NCI-H1436 (cell line): ENCODE data around the gene ZAP70.

Experiments
- DNase-seq: peaks from one replicate; lab custom pipeline; 2025; lab: John Stamatoyannopoulos, UW

Gene ZAP70

DNA sequence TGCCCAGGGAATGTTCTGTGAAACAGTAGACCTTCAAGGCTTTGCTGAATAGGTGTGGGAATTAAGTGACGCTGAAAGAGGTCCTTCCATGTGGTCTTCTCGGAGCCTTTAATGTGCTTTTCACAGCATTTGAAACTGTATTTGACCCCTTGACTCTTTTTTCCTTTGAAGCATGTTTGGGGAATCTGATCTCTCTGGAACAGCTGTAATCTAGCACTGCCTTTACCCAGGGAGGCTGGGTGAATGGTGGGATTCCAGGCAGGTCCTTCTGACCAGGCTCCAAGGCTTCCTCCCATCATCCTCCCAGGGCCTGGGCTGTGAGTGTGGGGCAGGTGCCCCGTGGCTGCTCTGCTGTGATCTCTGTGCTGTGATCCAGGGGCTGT is 4.2 kb downstream of the ZAP70 start:
- DNase-seq = no peak

DNA sequence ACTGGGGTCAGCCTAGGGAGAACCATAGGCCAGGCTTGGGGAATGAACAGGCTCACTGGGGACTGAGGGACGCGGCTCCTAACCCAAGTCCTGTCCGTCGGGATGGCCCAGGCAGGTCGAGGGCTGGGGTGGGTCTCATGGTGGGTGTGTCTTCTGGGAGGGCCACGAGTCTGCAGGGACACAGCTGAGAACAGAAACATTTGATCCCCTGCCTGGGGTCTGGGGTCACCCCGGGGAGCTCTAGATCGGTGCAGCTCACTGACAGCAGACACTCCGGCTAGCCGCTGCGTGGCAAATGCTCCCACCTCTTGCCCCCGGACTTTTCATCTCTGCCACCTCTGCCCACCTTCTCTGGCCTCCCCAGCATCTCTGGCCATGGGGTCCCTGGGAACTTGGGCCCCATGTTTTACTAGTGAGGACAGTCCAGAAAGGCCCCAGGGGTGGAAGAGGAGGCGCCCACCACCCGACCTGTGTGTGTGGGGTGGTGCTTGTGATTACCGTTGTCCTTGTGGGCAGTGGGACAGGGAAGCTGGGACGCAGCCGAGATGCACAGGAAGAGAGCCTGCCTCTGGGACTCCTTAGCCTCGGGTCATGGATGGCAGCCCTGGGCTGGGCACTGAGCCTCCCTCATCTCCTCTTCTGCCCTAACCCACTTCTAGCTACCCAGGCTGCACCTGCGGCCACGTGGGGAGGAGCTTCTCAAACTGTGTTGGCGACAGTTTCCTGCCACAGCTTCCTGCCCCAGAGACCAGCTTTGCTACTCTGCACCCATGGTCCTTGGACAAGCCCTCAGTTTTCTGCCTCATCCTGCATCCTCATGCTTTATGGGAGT is 4.9 kb downstream of the ZAP70 start:
- DNase-seq = no peak

DNA sequence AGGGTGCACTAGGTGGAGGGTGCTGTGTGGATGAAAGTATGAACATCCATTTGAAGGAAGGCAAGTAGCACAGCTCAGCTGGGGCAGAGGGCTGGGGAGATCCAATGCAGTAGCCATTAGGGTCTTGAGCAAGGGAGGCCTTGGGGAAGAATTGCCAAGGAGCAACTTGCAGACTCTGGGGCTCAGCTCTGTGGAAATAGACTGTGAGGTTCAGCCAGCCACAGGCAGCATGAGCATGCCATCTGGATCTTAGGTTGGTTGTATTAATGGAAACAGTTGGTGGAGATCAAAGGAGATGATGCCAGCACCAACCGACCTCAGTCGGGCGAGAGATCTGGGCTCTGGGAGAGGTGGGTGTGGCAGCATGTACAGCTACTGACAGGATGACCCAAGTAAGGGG is 5.6 kb downstream of the ZAP70 start:
- no peak for DNase-seq

DNA sequence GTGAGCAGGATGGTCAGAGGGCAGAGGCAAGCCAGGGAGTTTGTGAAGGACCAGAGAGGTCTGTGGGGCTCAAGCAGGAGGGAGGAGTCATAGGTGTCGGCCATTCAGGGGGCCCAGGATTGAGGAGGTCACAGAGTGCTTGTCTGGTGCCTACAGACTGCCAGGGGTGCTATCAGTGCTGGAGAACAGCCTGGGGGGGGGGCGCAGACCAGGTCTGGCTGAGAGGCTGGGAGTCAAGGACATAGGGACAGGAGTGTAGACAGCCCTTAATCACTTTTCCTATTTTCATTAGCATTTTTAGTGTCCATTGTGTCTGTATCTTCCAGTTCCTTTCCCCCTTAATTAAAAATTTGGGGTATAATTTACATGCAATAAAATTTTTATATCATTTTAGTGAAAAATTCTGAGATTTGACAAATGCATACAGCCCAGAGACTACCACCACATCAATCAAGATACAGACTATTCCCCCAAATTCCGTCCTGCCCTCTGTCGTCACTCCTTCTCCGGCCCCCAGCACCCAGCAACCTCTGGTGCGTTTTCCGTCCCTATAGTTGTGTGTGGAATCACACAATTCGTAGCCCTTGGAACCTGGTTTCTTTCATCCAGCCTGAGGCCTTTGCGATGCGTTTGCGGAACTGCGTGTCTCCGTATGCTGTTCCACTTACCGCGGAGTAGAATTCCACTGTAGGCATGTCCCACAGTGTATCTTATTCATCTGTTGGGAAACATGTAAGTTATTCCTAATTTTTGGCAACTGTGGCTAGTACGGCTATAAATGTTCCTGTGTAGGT is 6.2 kb downstream of the ZAP70 start:
- no peak for DNase-seq

DNA sequence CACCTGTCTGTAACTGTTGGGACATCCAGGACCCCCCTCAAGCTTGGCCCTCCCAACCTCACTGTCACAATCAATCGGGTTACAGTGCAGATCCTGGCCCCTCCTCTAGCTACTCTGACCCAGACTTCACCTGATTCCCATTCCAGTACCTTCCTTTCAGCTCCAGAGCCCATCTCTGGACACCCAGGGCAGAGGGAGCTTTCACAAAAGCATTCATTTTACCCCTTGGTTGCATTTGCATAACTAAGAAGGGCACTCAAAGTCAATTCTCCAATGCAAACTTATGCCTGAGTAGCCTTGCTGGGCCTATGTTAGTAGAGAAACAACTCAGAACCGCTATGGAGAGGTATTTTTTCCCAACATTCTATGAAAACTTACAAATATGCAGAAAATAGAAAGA is 7.4 kb downstream of the ZAP70 start:
- DNase-seq = no peak

DNA sequence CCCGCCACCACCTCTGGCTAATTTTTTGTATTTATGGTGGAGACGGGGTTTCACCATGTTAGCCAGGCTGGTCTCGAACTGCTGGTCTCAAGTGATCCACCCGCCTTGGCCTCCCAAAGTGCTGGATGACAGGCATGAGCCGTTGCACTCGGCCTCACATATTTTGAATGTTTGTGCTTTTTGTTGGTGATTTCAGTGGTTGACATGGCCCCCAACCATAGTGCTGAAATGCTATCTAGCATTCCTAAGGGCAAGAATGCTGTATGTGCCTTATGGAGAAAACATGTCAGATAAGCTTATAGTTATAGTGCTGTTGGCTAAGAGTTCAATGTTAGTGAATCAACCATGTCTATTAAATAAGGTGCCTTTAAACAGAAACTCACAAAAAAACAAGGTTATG is 8.9 kb downstream of the ZAP70 start:
- DNase-seq = no peak

DNA sequence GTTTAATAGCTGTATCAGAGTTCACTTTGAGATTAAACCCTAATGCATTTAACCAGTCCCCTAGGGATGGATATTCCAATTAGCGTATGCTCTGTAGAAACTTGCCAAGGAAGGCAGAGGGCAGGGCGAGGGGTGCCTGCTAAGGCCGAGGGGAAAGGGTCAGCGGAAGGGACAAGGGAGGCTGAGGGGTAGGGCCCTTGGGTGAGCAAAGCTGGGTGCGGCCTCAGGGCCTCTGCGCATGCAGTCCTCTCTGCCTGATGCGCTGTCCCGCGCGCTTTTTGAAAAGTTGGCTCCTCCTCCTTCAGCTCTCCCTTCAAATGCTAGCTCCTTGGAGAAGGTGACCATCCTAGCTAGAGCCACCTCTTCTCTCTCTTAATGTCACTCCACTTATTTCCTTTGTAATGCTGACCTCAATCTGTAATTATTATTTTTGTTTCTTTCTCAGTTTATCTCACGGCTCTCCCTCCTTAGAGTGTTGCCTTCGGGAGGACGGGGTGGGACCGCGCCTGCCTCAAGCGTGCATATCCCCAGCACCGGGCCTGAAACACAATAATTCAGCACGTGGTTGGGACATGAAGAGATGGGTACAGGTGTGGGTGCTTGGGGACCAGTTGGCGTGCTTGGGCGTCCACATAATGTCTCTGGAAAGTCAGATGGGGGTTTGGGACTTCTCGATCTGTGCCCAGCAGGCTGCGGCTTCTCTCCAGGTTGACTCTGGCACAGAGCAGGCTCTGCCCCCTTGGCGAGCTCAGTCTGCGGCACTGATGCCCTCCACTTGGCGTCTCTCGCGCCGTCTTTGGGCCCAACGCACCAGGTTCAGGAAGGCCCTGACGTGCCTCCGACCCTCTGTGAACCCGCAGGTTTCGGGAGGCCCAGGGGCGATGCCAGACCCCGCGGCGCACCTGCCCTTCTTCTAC is 10.0 kb downstream of the ZAP70 start:
- DNase-seq = no peak

DNA sequence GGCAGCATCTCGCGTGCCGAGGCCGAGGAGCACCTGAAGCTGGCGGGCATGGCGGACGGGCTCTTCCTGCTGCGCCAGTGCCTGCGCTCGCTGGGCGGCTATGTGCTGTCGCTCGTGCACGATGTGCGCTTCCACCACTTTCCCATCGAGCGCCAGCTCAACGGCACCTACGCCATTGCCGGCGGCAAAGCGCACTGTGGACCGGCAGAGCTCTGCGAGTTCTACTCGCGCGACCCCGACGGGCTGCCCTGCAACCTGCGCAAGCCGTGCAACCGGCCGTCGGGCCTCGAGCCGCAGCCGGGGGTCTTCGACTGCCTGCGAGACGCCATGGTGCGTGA is 10.7 kb downstream of the ZAP70 start:
- DNase-seq = no peak

DNA sequence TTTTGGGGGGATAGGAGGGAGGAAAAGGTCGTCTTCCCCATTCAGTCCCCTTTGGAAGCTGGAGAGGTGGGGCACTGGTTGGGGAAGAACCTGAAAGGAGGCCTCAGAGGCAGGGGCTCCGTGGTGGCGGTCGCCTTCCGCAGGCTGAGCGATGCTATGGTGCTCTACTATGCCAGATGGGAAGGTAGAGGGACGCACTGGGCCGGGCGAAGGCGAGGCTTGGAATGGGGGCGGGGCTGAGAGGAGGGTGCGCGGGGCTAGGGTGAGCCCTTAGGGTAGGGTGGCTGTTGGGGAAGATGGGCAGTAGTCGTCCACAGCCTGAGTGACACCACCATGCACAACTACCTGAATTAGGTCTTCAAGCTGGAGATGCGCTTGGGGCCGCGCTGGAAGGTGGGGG is 11.1 kb downstream of the ZAP70 start:
- no peak for DNase-seq

DNA sequence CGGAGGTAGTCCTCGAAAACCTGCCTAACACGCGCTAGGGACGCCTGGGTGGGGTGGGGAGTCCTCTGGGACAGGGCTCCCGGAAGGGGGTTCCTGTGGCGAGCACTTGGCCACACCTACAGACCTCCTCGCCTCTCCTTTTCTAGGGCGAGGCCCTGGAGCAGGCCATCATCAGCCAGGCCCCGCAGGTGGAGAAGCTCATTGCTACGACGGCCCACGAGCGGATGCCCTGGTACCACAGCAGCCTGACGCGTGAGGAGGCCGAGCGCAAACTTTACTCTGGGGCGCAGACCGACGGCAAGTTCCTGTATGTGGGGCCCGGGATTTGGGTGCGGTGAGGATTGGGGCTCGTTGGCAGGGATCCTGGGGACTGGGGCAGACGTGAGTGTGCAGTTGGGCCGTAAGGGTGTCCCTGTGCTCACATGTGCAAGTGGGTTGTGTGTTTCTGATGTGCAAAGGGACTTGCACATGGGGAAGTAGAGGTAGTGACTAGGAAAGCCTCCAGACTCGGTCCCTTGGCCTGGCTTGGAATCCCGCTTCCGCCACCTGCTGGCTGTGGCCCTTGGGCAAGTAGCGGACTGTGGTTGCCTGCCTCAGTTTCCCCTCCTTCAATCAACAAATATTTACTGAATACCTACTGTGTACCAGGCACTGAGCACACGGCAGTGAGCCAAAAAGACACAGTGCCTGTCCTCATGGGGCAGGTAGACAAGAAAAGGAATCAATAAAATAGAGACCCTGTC is 11.7 kb downstream of the ZAP70 start:
- DNase-seq = no peak

DNA sequence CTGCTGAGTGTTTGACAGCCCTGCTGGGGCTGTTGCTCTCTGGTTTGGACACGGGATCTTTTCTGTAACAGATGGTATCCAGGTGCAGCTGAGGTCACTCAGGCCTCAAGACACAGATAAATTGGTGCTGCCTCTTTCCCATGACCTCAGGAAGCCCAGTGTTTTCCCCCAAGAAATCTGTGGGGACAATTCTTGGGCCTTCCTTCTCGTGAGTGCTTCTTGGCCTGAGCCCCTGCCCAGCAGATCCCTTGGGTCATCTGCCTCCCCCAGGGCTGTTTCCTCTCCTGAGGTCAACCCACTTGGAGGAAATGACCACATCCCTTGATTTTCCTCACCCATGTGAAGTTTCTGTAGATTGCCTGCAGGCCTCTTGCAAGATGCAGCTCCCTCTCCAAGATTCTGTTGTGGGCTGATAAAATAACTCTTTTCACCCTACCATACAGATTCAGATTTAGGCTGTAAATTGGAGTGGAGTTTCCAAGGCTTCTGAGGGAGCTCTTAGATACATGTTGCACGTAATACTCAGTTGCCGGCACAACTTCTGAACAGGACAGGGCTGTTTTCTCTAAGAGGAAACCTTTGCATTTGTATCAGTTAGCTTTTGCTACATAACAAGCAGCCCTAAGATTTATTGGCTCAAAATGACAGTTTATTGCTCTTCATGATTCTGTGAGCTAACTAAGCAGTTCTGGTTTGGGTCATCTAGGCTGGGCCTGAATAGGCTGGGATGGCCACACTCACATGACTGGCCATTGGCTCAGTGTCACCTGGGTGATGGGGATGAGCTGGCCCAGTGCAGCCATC is 13.1 kb downstream of the ZAP70 start:
- DNase-seq = no peak

DNA sequence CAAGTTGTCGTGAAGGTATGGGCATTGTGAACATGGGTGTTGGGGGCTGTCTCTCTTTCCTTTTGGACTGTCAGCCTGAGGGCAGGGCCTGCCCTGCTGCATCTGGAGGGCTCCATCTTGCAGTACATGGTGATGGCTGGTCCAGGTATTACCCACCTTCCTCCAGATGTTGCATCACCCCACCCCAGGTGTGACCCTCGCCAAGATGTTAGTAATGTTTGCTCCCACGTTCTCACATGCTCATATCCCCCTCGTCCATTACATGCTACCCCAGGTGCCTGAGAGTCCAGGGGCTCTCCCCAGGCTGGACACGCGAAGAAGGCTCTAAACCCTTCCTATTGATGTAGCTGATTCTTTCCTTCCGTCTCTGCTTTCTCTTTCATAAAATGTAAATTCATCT is 13.9 kb downstream of the ZAP70 start:
- DNase-seq = no peak

DNA sequence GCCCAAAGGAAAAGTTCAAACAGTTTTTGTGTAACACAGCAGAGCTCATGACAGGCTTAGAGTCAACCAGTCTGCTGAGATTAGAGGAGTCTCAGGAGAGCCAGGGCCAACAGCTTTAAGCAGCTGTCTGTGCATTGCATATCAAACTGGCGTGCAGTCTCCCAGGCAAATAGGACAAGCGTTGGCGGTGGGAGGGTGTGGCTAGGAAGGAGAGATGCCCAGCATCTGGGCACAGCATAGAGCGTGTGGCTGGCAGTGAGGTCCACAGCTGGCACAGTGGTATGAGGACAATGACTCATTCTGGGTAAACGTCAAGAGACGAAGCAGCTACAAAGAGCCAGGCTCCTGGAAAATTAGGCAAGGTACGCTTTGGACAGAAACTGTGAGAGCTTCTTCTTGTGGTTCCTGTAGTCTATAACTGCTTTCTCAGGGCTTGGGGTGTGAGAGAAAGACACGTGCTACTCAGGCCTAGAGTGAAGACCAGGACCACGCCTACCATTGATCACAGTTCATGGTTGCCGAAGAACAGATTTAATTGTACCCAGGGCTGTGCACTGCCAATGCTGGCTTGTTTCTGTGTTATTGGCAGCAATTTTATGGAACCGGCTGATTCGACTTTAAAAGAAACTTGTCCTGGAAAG is 14.8 kb downstream of the ZAP70 start:
- DNase-seq = no peak

DNA sequence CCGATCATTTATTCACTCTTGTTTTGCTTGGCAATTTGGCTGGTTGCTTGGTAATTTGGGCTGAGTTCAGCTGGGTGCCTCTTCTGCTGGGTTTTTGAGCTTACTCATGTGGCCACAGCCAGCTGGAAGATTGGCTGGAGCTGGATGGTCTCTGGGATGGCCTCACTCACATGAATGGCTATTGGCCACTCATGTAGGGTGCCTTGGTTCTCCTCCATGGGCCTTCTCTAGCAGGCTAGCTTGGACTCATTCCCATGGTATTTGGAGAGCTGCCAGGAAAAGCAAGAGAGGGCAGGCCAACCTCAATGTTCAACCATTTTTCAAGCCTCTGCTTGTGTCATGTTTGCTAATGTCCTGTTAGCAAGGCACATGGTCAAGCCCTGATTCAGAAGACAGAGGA is 16.9 kb downstream of the ZAP70 start:
- DNase-seq = no peak

DNA sequence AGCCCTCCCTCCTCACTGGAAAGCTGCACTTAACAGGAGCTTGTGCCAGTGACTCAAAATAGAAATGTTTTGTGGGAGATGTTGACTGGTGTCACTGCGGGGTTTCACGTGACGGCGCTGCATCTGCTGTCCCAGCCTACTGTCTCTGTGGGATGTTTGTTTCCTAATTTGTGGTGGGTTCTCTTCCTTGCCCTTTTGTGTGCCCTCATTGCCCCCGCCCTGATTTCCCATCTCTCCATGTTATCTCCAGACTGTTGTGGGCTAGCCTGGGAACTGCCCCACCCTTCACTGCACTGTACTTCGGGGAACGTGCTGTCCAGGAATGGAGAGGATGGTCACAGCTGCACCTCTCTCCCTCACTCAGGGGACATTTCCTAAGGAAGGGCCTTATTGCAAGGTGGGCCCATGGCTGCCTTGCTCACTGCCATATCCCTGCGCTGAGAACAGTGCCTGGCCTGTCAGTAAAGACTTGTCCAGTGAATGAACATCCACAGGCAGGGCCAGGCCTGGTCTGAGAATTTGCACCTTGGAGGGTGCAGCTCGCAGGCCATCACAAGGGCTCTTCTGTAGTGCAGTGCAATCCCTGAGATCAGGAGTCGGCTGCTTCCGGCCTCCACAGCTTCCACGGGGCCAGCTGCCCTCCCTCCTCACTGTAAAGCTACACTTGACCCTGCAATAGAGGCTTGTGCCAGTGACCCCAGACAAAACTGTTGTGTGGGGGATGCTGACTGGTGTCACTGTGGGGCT is 18.1 kb downstream of the ZAP70 start:
- no peak for DNase-seq

DNA sequence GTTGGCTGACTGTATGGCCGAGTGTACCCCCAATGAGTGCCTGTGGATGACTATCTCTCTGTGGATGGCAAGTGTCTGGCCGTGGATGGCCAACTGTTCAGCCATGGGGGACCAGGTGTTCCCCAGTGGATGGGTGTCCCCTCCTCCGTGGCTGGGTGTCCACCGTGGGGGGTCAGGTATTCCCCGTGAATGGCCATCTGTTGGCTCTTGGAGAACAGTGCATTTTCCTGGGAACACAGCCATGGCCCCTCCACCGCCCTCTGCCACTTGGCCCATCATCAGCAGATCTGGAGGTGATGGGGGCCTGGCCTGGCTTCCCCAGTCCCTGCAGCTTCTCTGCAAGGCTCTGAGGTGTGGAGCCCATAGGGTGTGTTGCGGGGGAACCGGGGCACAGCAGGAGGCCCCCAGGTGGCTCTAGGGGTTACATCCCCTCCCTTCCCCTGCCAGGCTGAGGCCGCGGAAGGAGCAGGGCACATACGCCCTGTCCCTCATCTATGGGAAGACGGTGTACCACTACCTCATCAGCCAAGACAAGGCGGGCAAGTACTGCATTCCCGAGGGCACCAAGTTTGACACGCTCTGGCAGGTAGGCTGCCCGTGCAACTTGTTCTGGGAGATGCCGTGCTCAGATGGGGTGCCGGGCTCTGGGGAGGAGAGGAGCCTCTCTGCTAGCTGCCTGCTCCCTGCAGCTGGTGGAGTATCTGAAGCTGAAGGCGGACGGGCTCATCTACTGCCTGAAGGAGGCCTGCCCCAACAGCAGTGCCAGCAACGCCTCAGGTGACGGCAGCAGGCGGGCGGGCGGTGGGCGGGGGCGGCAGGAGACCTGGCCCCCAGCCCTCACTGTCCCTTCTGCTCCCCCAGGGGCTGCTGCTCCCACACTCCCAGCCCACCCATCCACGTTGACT is 19.3 kb downstream of the ZAP70 start:
- DNase-seq = no peak

DNA sequence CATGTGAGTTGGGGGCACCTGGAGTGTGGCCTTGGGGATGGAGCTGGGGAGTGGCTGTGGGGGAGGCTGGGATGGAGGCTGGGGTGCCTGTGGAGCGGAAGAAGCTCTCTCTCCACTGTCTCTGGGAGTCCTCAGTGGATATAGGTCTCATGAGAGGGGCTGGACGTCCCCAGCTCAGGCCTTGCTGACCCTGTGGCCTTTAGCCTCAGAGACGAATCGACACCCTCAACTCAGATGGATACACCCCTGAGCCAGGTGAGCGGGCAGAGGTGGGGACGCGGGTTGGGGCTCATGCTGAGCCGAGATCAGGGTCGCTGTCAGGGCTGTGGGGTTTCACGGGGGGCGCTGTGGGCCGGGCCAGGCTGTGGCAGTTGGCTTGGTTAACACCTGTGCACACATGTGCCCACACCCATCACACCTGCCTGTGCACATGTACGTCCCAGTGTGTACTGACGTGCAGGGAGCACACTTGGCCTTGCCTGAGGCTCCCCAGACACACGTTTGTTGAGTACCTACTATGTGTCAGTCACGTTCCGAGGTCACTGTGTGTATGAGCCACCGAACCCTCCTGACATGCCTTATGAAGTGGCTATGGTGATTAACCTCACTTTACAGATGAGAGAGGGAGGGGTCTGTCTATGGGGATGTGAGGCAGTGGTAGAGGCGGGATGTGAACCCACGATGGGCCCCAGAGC is 20.1 kb downstream of the ZAP70 start:
- DNase-seq = no peak
